Measurements from ENCODE around the gene SARM1. TPM values are rescaled to one million over a fixed set of nuclear protein-coding genes. Genes with fewer than 3 reads are reported as not detected.

Gene SARM1
- total and polyA plus RNA-seq, 2 of the 8 experiments (the other 6 are each of a cell fraction or from before 2014, with no cell fraction given), result 5.8 to 9.2 TPM

- Histone ChIP-seq H2BK12ac (ENCODE audit: low read depth, low read length) (no peak overlapping the region; the same call in 1 of the 2 replicates), H3K23ac (ENCODE audit: insufficient read length) (no peak overlapping the region), H2AFZ (ENCODE audit: low read length) (no peak overlapping the region), H3K14ac (ENCODE audit: insufficient read length) (no peak overlapping the region), H3K79me1 (ENCODE audit: low read depth, low read length) (no peaks in the 10 kb centered on the region; the same call in 1 of the 2 replicates), H3K4me3 (ENCODE audit: extremely low read depth in 1 of 4, insufficient read depth in 2 of 4, low read depth in 3 of 4, low read length in 4 of 4) (peak overlapping the region; percentile 51 to 74 (median 60)), H4K91ac (replicated peaks; ENCODE audit: insufficient read length, low read length) (peak overlapping the region; percentile 61), H3K36me3 (ENCODE audit: control insufficient read depth in 2 of 4, insufficient read depth in 4 of 4, low read length in 3 of 4) (no peaks in the 10 kb centered on the region), H3K4me2 (ENCODE audit: insufficient read depth in 1 of 2, low read depth in 2 of 2, low read length in 2 of 2) (peak overlapping the region; percentile 78 to 90), H3K9me3 (ENCODE audit: insufficient read depth in 2 of 2, low read depth in 1 of 2, low read length in 1 of 2) (no peaks in the 10 kb centered on the region), H3K4ac (replicated peaks; ENCODE audit: insufficient read length, low read depth, low read length) (no peak overlapping the region), H3K18ac (ENCODE audit: extremely low read depth, low read length) (no peak overlapping the region), H2BK5ac (ENCODE audit: low read depth, low read length) (no peak overlapping the region; the same call in 1 of the 2 replicates), H2BK120ac (replicated peaks; ENCODE audit: low read depth, low read length) (no peak overlapping the region), H2BK20ac (ENCODE audit: low read length) (no peak overlapping the region; the same call in 1 of the 2 replicates), H4K5ac (ENCODE audit: insufficient read length, low read depth, low read length) (no peak overlapping the region), H3K23me2 (ENCODE audit: low read depth, low read length) (peaks cover 12% of the 10 kb centered on the region; the same call in 1 of the 2 replicates), H4K8ac (ENCODE audit: extremely low read depth, insufficient read depth, low read length) (no peak overlapping the region), H3K79me2 (ENCODE audit: control insufficient read depth in 1 of 2, insufficient read depth in 2 of 2, low read length in 2 of 2) (no peaks in the 10 kb centered on the region; a peak in 1 of 4 replicates), H2BK15ac (ENCODE audit: low read length) (no peak overlapping the region; the same call in 1 of the 2 replicates), H3K56ac (replicated peaks; ENCODE audit: insufficient read length, low read depth, low read length) (no peak overlapping the region), H3K27ac (ENCODE audit: low read depth, low read length) (no peak overlapping the region), H4K20me1 (replicated peaks in 1 of 2; ENCODE audit: control insufficient read depth in 1 of 2, insufficient read depth in 2 of 2, low read length in 2 of 2) (no peaks in the 10 kb centered on the region), H2AK5ac (ENCODE audit: low read depth, low read length) (no peak overlapping the region), H3K9ac (replicated peaks in 1 of 4; ENCODE audit: extremely low read depth in 1 of 4, low read depth in 3 of 4, low read length in 3 of 4) (peak overlapping the region in 1 of 4 experiments; percentile 20; a peak in 2 of 7 replicates), H3K4me1 (replicated peaks in 1 of 4; ENCODE audit: control insufficient read depth in 3 of 4, insufficient read depth in 4 of 4, low read length in 3 of 4) (peaks cover 32 to 63% (median 41%) of the 10 kb centered on the region in 4 experiments), H3K27me3 (replicated peaks in 1 of 4; ENCODE audit: control insufficient read depth in 3 of 4, extremely low read depth in 1 of 4, insufficient read depth in 3 of 4, low read length in 3 of 4) (peaks cover 0 to 29% (median 12%) of the 10 kb centered on the region in 4 experiments; a peak in 5 of 7 replicates)
- TF ChIP-seq KDM1A (IDR thresholded peaks at IDR 0.05; ENCODE audit: borderline replicate concordance, low read length), result no peak
- peak; percentile 20; the same call in 1 of the 2 replicates for TF ChIP-seq MAX (IDR thresholded peaks at IDR 0.05)
- CTCF ChIA-PET (ENCODE audit: partially characterized antibody), result interaction anchor here (0.8 to 5.8 kb wide), 5 partner anchors 10 to 49 kb away, joined by 3 to 52 read pairs (median 5); partner anchors contain the start of genes POLDIP2 and VTN
- FAIRE-seq, result peak; percentile 60
- WGBS, 2 experiments (ENCODE audit: extremely low coverage in 1 of 2, insufficient coverage in 1 of 2, insufficient read length in 1 of 2, insufficient replicate concordance in 2 of 2, low coverage in 1 of 2, low lambda C conversion rate in 2 of 2, missing lambda C conversion rate in 1 of 2), result 27% methylated on average over 9 of the region's 9 CpGs; no CpG with 5 or more reads in 1 of the 2 experiments
- POLR2A ChIA-PET (ENCODE audit: partially characterized antibody), result interaction anchor here (1.7 to 12.8 kb wide), 3 partner anchors 9 to 20 kb away, joined by 3 to 135 read pairs (median 12); no protein-coding TSS in a partner anchor
- no peak for DNase-seq (ENCODE audit: low read depth in 1 of 2, low spot score in 2 of 2)
Observed at GRCh38 chr17:28406473-28406814, 35.0 kb downstream of the SARM1 start.

Data from H1 (cell line).